Naive thymus-derived CD8-positive, alpha-beta T cell (primary cell): ENCODE results near the gene CCR5. TPM values are rescaled to one million over a fixed set of nuclear protein-coding genes. Genes with fewer than 3 reads are reported as not detected.
"Not testable (repeated sequence)": the region's sequence is repeated elsewhere in the genome, so short reads cannot be mapped to it uniquely, and the experiment has no call there.

ENCODE experiments used
- ATAC-seq, 2 donors: fragments of 150-1000 bp; cut with Tn5 transposase in 1 of 2; sonication (Bioruptor Pico), chemical (Tn5 transposase) in 1 of 2; 1 replicate in 1 of 2; 2 replicates in 1 of 2; pipeline ENCODE4 v1.10.0; 2021; ENCODE audit warnings: mild to moderate bottlenecking in 2 of 2, moderate library complexity in 2 of 2
- POLR2A ChIA-PET: fragments of 350-600 bp; sonication (Branson Sonifier 250); formaldehyde crosslinking; loops from one replicate; lab custom pipeline; 2021; ENCODE audit warnings: antibody characterized with exemption; lab: Charles Lee
- DNase-seq, 10 donors: peaks; one replicate each; pipeline versions ENCODE4 v3.0.0 to v3.0.0-alpha.2; 2020 to 2022
- H3K27ac Mint-ChIP-seq, 10 donors: one replicate each; pipeline ENCODE4 v1.8.0; 2020 to 2022; ENCODE audit warnings: mild to moderate bottlenecking in 10 of 10, mixed read lengths in 10 of 10, moderate library complexity in 4 of 10, inconsistent platforms in 1 of 10
- H3K27me3 Mint-ChIP-seq, 5 donors: one replicate each; pipeline ENCODE4 v1.8.0; 2021 to 2022; ENCODE audit warnings: mixed read lengths in 5 of 5
- H3K36me3 Mint-ChIP-seq, 3 donors: one replicate each; pipeline ENCODE4 v1.8.0; 2020 to 2022; ENCODE audit warnings: mixed read lengths in 3 of 3, mild to moderate bottlenecking in 2 of 3, inconsistent platforms in 1 of 3
- H3K4me1 Mint-ChIP-seq, 4 donors: one replicate each; pipeline ENCODE4 v1.8.0; 2021 to 2022; ENCODE audit warnings: mixed read lengths in 4 of 4
- H3K4me3 Mint-ChIP-seq, 10 donors: one replicate each; pipeline ENCODE4 v1.8.0; 2020 to 2022; ENCODE audit warnings: mild to moderate bottlenecking in 10 of 10, mixed read lengths in 10 of 10, moderate library complexity in 6 of 10, inconsistent platforms in 1 of 10
- H3K9me3 Mint-ChIP-seq, 9 donors: one replicate each; pipeline ENCODE4 v1.8.0; 2020 to 2022; ENCODE audit warnings: mixed read lengths in 9 of 9, mild to moderate bottlenecking in 3 of 9, inconsistent platforms in 1 of 9, moderate library complexity in 1 of 9
- polyA plus RNA-seq, 3 donors: library from polyadenylated mRNA; unstranded; fragments of 300-500 nt; fragmentation: Illumina TruSeq; gene quantifications; one replicate each; pipeline ENCODE4 v1.2.3, GENCODE V29; 2021
- total RNA-seq, 8 experiments: library from RNA in 2 of 8; stranded (reverse) in 2 of 8; gene quantifications; one replicate each; pipeline ENCODE4 v1.2.3 and lab custom pipeline; 2021 to 2026

Gene CCR5
- total and polyA plus RNA-seq, 5 experiments from 2014 or later: 0.23 to 4.5 (median 0.37) TPM; not detected in 1

- POLR2A ChIA-PET: no interaction called here
- DNase-seq: no peak
- Mint-ChIP-seq H3K4me1 (peaks cover 9 to 50% (median 31%) of the 10 kb centered on the region in 4 donors), H3K4me3 (peak overlapping the region in 2 of 10 donors; percentile 43 to 75), H3K9me3 (no peaks in the 10 kb centered on the region), H3K27me3 (peaks cover 0 to 7% (median 3%) of the 10 kb centered on the region in 5 donors), H3K36me3 (no peaks in the 10 kb centered on the region), H3K27ac (peak overlapping the region in 3 of 10 donors; percentile 64 to 78 (median 70))
- no peak for ATAC-seq
Observed at GRCh38 chr3:46375218-46375617, 4.5 kb downstream of the CCR5 start.

- DNase-seq (peak in 2 of 10 donors; percentile 19 to 21), ATAC-seq (peak in 1 of 2 donors; percentile 32)
- POLR2A ChIA-PET: no interaction called here
Observed at GRCh38 chr3:46375814-46376213, 5.1 kb downstream of the CCR5 start.

GRCh38 chr3:46378426-46378942 lies 7.7 kb downstream of the CCR5 start:
- DNase-seq (peak; percentile 10 to 78 (median 49)), ATAC-seq (peak in 1 of 2 donors; percentile 48)
- Mint-ChIP-seq H3K4me1 (peaks cover 5 to 46% (median 37%) of the 10 kb centered on the region in 4 donors), H3K27ac (peak overlapping the region in 1 of 10 donors; percentile 52), H3K36me3 (no peaks in the 10 kb centered on the region), H3K27me3 (peaks cover 0 to 4% (median 3%) of the 10 kb centered on the region in 5 donors), H3K9me3 (no peaks in the 10 kb centered on the region), H3K4me3 (no peak overlapping the region)
- POLR2A ChIA-PET: interaction anchor here (0.7 kb wide), 3 partner anchors 18 to 471 kb away, joined by 3 to 4 read pairs (median 3); no protein-coding TSS in a partner anchor

More at GRCh38 chr3:46375814-46376213, 5.1 kb downstream of the CCR5 start:
- H3K4me3 Mint-ChIP-seq: peak overlapping the region in 5 of 10 donors; percentile 2 to 75 (median 4)
- H3K9me3 Mint-ChIP-seq: no peaks in the 10 kb centered on the region
- peaks cover 0 to 7% (median 3%) of the 10 kb centered on the region in 5 donors for H3K27me3 Mint-ChIP-seq
- peaks cover 6 to 51% (median 31%) of the 10 kb centered on the region in 4 donors for H3K4me1 Mint-ChIP-seq
- no peaks in the 10 kb centered on the region for H3K36me3 Mint-ChIP-seq
- H3K27ac Mint-ChIP-seq: peak overlapping the region in 3 of 10 donors; percentile 40 to 71 (median 64)

- Mint-ChIP-seq H3K4me3 (peak overlapping the region in 2 of 10 donors; percentile 11 to 40), H3K36me3 (no peaks in the 10 kb centered on the region)
- POLR2A ChIA-PET: no interaction called here
Observed at GRCh38 chr3:46380471-46381221, 9.9 kb downstream of the CCR5 start.

GRCh38 chr3:46381625-46382024 lies 10.9 kb downstream of the CCR5 start:
- no peak for DNase-seq
- Mint-ChIP-seq H3K36me3 (no peaks in the 10 kb centered on the region), H3K27ac (no peak overlapping the region), H3K27me3 (peaks cover 0 to 9% (median 6%) of the 10 kb centered on the region in 5 donors), H3K4me3 (no peak overlapping the region), H3K4me1 (peaks cover 7 to 45% (median 27%) of the 10 kb centered on the region in 4 donors), H3K9me3 (no peaks in the 10 kb centered on the region)
- no peak for ATAC-seq
- POLR2A ChIA-PET: no interaction called here

More at GRCh38 chr3:46380471-46381221, 9.9 kb downstream of the CCR5 start:
- Mint-ChIP-seq H3K27me3 (peaks cover 0 to 9% (median 6%) of the 10 kb centered on the region in 5 donors), H3K4me1 (peaks cover 7 to 47% (median 31%) of the 10 kb centered on the region in 4 donors), H3K9me3 (no peaks in the 10 kb centered on the region), H3K27ac (peak overlapping the region in 3 of 10 donors; percentile 67 to 76 (median 73))
- DNase-seq (no peak), ATAC-seq (no peak)

GRCh38 chr3:46383211-46383950 lies 12.6 kb downstream of the CCR5 start:
- Mint-ChIP-seq H3K36me3 (no peaks in the 10 kb centered on the region), H3K4me1 (peaks cover 7 to 41% (median 23%) of the 10 kb centered on the region in 4 donors), H3K4me3 (peak overlapping the region in 2 of 10 donors; percentile 24 to 50), H3K9me3 (no peaks in the 10 kb centered on the region), H3K27ac (peak overlapping the region in 2 of 10 donors; percentile 17 to 75), H3K27me3 (peaks cover 0 to 9% (median 6%) of the 10 kb centered on the region in 5 donors)
- DNase-seq (no peak), ATAC-seq (no peak)
- POLR2A ChIA-PET: interaction anchor here (0.5 to 0.6 kb wide), 2 partner anchors 163 to 464 kb away, joined by 3 to 4 read pairs; no protein-coding TSS in a partner anchor

GRCh38 chr3:46383951-46384330 lies 13.2 kb downstream of the CCR5 start:
- no peak for ATAC-seq
- no peaks in the 10 kb centered on the region for H3K36me3 Mint-ChIP-seq
- peaks cover 0 to 9% (median 6%) of the 10 kb centered on the region in 5 donors for H3K27me3 Mint-ChIP-seq
- H3K4me1 Mint-ChIP-seq: peaks cover 7 to 40% (median 22%) of the 10 kb centered on the region in 4 donors
- no peak for DNase-seq
- peak overlapping the region in 2 of 10 donors; percentile 24 to 50 for H3K4me3 Mint-ChIP-seq
- peak overlapping the region in 2 of 10 donors; percentile 17 to 75 for H3K27ac Mint-ChIP-seq
- POLR2A ChIA-PET: no interaction called here
- no peaks in the 10 kb centered on the region for H3K9me3 Mint-ChIP-seq

GRCh38 chr3:46386205-46386604 lies 15.5 kb downstream of the CCR5 start:
- no peaks in the 10 kb centered on the region for H3K9me3 Mint-ChIP-seq
- no peak for ATAC-seq
- DNase-seq: no peak
- peaks cover 0 to 9% (median 6%) of the 10 kb centered on the region in 5 donors for H3K27me3 Mint-ChIP-seq
- no peaks in the 10 kb centered on the region for H3K36me3 Mint-ChIP-seq
- POLR2A ChIA-PET: interaction anchor here (1.0 kb wide), 1 partner anchor 22 kb away, joined by 3 read pairs; no protein-coding TSS in a partner anchor
- H3K27ac Mint-ChIP-seq: no peak overlapping the region
- H3K4me1 Mint-ChIP-seq: peaks cover 7 to 28% (median 13%) of the 10 kb centered on the region in 4 donors
- no peak overlapping the region for H3K4me3 Mint-ChIP-seq

- H3K9me3 Mint-ChIP-seq, H3K36me3 Mint-ChIP-seq, H3K27me3 Mint-ChIP-seq, H3K4me3 Mint-ChIP-seq, POLR2A ChIA-PET, DNase-seq, ATAC-seq, H3K27ac Mint-ChIP-seq: not testable (repeated sequence)
- peaks cover 2 to 17% (median 5%) of the 10 kb centered on the region in 4 donors for H3K4me1 Mint-ChIP-seq
Observed at GRCh38 chr3:46388847-46389246, 18.1 kb downstream of the CCR5 start.

GRCh38 chr3:46389306-46389705 lies 18.6 kb downstream of the CCR5 start:
- ATAC-seq (no peak), DNase-seq (no peak)
- Mint-ChIP-seq H3K36me3 (no peaks in the 10 kb centered on the region), H3K27ac (no peak overlapping the region), H3K4me3 (no peak overlapping the region), H3K9me3 (no peaks in the 10 kb centered on the region), H3K27me3 (peaks cover 0 to 8% (median 6%) of the 10 kb centered on the region in 5 donors), H3K4me1 (peaks cover 0 to 12% (median 3%) of the 10 kb centered on the region in 4 donors)
- POLR2A ChIA-PET: no interaction called here

GRCh38 chr3:46391526-46391925 lies 20.8 kb downstream of the CCR5 start:
- H3K27me3 Mint-ChIP-seq, H3K36me3 Mint-ChIP-seq, POLR2A ChIA-PET, DNase-seq, ATAC-seq, H3K27ac Mint-ChIP-seq, H3K4me1 Mint-ChIP-seq, H3K4me3 Mint-ChIP-seq, H3K9me3 Mint-ChIP-seq: not testable (repeated sequence)

GRCh38 chr3:46393011-46393410 lies 22.3 kb downstream of the CCR5 start:
- peaks cover 0 to 14% (median 0%) of the 10 kb centered on the region in 4 donors for H3K4me1 Mint-ChIP-seq
- DNase-seq (no peak), ATAC-seq (no peak)
- no peak overlapping the region for H3K4me3 Mint-ChIP-seq
- POLR2A ChIA-PET: no interaction called here
- H3K9me3 Mint-ChIP-seq: no peaks in the 10 kb centered on the region
- H3K27me3 Mint-ChIP-seq: peaks cover 0 to 5% (median 0%) of the 10 kb centered on the region in 5 donors
- H3K36me3 Mint-ChIP-seq: no peaks in the 10 kb centered on the region
- H3K27ac Mint-ChIP-seq: peak overlapping the region in 2 of 10 donors; percentile 9 to 69
